GM19372 (cell line): ENCODE data around the gene SLC35E1.

Experiments used
- ATAC-seq: cut with Tn5 transposase; IDR thresholded peaks from one replicate; pipeline ENCODE4 v1.9.1; 2021; ENCODE audit warnings: mild to moderate bottlenecking, low read depth, moderate library complexity; ENCODE audit not compliant: unreplicated experiment

SLC35E1 gene

DNA sequence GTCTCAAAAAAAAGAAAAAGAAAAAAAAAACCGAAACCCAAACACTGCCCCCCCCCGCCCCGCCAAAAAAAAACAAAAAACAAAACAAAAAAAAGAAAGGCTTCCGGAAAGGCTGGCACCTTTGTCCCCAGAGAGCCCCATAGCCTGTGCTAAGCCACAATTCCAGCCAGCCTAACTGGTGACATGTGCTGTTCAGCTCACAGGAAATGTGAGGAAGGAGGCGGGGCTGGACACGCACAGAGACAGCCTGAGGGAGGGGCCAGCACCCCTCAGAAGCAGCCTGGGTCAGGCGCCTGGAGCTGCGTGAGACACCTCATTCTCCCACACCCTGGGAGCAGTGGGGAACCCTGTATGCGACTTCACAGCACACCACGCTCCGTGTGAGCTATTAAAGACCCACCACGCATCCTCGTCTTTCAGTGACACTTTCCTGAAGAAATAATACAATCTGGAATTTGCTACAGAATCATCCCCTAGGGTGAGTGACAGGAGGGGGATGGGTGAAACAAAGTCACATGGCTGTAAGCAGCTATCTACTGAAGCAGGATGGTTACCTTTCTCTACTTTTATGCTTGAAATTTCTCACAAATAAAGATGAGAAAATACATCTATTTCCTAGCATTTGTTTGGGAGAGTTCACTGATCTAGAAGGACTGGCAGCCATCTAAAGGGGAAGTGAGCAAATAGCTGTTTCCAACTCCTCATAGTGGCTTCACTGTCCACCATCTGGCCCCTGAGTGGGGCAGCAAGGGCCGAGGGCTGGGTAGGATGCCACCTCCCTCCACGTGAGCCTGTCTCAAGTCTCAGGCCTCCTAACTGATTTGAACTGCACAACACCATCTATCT, 12.3 kb upstream of the SLC35E1 start:
- peak; percentile 66 for ATAC-seq

- no peak for ATAC-seq
Observed at GRCh38 chr19:16582486-16583261, 10.5 kb upstream of the SLC35E1 start.

- ATAC-seq: no peak
Observed at GRCh38 chr19:16581971-16582343, 9.7 kb upstream of the SLC35E1 start.

DNA sequence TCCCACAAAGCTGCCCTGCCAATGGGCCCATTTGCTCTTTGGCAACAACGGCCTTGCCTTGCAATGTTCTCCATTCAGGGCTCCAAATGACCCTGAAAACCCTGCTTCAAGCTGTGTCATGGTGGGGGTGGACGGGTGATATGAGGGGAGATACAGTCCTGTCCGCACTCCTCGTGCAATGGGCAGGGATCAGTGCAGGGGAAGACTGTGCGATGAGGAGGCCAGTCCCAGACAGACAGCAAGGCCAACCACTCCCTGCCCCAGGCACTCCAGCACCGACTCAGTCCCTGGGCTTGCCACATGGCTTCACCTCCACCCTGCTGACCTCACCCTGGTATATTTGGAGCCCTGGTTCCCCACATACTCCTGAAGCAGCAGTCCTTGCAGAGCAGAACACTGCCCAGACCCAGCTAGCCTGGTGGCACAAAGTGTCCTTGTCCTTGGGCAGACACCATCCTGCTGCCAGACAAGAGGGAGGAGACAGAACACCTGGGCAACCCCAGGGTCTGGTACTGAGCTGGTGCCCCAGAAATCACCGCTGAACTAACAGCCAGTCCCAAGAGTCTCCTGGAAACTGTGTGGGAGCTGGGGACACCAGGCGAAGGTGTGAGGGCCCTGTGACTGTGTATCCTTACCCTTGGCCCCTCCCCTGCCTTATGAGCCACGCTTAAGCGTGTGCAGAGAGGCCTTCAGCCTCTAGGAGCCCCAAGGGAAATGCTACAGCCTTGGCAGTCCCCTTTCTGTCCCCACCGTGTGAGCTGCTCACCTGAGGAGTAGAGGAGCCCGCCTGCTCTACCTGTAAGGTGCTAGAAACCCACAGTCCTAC, 9.1 kb upstream of the SLC35E1 start:
- no peak for ATAC-seq

DNA sequence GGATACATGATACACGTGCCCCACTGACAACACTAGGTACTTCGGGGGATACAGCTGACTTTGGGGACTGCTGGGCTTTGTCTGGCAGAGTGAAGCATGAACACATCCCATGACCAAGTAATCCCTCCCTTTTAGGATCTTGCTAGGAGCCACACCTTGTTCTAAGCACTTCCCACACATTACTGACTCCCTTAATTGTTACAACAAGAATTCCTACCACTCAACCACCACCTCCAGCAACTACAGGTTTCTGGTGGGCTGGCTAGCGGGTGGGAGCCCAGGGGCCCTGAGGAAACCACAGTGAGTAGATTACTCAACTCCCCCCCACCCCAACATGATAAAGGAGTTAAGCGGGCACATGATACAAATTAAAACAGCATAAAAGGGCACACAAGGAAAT, 7.2 kb upstream of the SLC35E1 start:
- no peak for ATAC-seq

GRCh38 chr19:16577531-16577985, 5.3 kb upstream of the SLC35E1 start:
- ATAC-seq: no peak

DNA sequence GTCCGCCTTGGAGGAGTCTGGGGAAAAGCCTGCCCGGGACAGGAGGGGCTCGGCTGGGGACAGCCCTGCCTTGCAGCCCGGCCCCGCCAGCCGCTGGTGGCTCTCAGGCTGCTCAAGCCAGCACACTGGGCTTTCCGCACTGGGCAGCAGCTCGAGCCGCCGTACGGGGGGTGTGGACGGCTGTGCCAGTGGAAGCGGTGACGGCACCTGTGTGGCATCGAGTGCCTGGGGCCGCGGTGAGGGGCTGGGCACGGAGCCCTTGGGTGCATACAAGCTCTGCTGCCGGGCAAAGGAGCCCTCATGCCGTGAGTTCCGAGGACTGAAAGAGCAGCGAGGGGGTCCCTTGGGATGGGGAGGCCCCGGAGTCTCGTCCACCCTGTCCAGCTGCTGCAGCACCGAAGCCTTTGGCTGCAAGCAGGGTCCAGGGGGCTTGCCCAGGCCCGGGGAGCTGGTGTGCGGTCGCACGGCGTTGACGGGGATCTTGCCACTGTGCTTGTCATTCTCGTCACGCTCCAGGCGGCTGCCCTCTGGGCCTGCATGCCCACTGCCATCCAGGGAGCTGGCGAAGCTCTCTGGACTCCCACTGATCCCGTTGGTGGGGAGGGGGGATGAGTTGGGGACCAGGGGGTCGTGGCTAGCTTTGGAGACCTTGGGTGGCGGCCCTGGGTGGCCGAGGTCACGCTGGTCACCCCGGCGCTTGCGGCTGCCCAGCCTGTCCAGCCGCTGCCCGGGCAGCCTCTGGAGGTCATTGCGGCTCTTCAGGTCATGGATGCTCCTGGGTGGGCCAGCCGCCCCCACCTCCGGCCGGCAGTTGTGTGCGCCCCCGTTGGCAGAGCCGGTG, 4.7 kb upstream of the SLC35E1 start:
- no peak for ATAC-seq

- no peak for ATAC-seq
Observed at GRCh38 chr19:16575861-16576689, 3.9 kb upstream of the SLC35E1 start.

GRCh38 chr19:16575282-16575681, 3.1 kb upstream of the SLC35E1 start:
- ATAC-seq: no peak

DNA sequence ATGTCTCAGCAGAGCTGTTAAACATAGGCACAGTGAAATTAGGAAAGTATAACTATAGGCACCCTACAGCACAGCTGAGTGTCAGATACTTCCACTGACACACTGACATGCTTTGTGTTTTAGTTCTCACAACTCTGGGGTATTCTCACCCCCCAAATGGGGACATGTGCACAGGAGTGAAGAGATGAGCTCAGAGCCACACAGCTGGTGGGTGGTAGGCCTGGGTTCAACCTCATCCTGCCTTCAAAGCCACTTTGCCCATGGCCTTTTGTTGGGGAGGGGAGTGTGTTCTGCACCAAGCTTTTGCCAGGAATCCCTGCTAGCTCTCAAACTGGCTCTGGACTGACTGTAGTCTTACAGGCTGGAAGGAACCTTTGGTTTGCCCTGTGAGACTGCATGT, 1.7 kb upstream of the SLC35E1 start:
- ATAC-seq: no peak

DNA sequence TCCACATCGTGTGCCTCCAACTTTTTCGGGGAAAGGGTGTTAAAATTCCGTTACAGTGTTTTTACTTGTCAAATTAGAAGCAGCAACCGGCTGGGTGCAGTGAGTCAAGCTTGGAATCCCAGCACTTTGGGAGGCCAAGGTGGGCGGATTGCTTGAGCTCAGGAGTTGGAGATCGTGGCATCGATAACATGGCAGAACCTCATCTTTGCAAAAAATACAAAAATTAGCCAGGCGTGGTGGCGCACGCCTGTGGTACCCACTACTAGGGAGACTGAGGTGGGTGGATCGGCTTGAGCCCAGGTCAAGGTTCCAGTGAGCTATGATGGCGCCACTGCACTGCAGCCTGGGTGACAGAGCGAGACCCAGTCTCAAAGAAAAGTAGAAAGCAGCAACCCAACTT, 1.1 kb upstream of the SLC35E1 start:
- ATAC-seq: no peak

- peak; percentile 33 for ATAC-seq
Observed at GRCh38 chr19:16571822-16572331, 338 bp downstream of the SLC35E1 start.

GRCh38 chr19:16571283-16571682, 932 bp downstream of the SLC35E1 start:
- no peak for ATAC-seq

DNA sequence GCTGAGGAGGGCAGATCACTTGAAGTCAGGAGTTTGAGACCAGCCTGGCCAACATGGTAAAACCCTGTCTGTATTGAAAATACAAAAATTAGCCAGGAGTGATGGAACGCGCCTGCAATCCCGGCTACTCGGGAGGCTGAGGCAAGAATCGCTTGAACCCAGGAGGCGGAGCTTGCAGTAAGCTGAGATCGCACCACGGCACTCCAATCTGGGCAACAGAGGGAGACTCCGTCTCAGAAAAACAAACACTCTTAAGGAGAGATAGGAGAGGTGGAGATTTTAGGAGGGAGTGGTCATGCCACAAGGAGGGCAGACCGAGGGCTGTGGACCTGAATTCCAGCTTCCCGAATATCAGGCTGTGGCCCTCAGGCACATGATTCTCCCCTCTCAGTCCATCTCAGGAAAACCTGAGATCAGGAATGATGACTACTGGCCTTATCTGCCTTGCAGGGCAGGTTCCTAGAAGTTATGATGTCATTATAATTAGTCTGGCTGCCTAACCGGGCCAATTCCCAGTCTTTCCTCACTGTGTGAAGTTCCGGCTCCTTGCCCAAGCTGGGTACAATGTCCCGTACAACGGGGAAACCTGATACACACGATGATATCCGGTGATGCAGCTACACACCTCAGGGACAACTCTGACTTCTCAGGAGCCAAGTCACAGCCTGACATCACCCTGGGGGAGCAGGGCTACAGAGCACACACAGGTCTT, 2.5 kb downstream of the SLC35E1 start:
- ATAC-seq: no peak

DNA sequence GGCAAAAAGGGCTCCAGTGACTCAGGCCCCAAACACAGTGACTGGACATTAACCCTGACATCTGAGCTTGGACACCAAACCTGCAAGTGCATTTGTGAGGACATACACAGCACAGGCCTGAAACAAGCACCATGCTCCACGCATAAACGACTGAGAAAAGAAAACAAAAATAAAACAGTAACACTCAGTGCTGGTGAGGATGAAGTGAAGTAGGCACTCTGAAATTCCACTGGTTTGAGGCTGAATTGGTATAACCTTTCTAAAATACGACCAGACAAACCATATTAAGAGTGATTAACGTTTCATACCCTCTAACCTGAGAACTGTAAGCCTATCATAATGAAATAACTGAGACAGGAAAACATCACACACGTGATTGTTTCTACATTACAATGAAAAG, 5.5 kb downstream of the SLC35E1 start:
- no peak for ATAC-seq

GRCh38 chr19:16566161-16566560, 6.1 kb downstream of the SLC35E1 start:
- ATAC-seq: no peak

GRCh38 chr19:16564842-16565241, 7.4 kb downstream of the SLC35E1 start:
- no peak for ATAC-seq

DNA sequence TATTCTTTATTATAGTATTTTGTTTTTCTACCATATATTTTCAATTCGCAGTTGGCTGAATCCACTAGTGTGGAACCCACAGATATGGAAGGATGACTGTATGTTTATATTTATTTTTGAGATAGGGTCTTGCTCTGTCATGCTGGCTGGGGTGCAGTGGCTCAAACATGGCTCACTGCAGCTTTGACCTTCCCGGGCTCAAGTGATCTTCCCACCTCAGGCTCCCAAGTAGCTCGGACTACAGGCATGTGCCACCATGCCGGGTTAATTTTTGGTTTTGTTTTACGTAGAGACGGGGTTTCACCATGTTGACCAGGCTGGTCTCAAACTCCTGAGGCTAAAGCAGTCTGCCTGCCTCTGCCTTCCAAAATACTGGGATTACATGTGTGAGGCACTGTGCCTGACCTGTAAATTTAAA, 9.6 kb downstream of the SLC35E1 start:
- ATAC-seq: no peak
